HG02840 (cell line): ENCODE measurements around the gene PSMD6.
A peak's percentile ranks its signal among the peaks of the same experiment; 100 is the strongest.

Experiments used
- ATAC-seq: cut with Tn5 transposase; IDR thresholded peaks from one replicate; pipeline ENCODE4 v1.9.1; 2021; ENCODE audit warnings: mild to moderate bottlenecking, moderate library complexity, moderate number of reproducible peaks; ENCODE audit not compliant: unreplicated experiment, low FRiP score

PSMD6 gene

DNA sequence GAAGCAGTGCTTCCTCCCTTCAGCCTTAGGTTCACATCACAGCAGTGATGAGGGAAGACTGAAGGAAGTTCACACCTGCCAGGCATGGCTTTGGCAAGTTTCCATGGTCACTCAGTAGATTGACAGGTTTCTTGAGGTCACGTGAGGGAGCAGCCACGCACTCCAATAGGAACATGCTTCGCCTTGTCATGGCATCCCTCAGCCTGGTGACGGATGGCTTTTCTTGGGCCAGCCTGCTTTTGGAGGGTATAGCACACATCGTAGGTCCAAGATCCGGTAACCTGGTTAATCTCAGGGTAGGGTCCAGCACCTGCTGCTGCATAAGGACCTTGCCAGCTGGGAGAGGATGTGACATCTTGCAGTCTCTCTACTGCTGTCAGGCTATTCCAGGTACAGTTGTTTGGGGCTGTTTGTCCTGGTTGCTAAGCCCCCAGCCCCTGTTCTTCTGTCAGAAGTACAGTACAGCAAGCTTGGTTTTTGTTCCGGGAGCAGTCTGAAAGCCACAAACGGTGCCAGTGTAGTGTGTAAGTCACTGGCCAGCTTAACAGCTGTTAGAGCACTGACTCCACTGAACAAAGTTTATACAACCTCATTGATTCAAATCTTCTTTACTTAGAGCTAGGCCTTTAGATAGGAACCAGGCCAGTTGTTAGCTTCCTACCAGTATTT is 42.3 kb downstream of the PSMD6 start:
- ATAC-seq: no peak

DNA sequence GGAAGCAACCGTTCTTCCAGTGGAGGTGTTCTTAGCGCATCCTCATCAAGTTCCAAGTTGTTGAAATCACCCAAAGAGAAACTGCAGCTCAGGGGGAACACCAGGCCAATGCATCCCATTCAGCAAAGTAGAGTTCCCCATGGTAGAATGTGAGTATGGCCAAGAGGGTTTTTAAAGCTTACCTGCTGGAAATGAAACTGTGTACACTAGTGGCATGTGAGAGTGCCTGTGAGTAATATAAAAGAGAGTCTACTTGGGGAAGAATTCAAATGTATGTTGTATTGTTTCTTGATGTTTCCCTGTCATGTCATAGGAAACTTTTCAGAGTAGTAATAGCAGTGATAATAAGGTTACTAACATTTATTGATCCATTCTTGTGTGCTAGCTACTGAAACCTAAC is 43.3 kb downstream of the PSMD6 start:
- no peak for ATAC-seq

DNA sequence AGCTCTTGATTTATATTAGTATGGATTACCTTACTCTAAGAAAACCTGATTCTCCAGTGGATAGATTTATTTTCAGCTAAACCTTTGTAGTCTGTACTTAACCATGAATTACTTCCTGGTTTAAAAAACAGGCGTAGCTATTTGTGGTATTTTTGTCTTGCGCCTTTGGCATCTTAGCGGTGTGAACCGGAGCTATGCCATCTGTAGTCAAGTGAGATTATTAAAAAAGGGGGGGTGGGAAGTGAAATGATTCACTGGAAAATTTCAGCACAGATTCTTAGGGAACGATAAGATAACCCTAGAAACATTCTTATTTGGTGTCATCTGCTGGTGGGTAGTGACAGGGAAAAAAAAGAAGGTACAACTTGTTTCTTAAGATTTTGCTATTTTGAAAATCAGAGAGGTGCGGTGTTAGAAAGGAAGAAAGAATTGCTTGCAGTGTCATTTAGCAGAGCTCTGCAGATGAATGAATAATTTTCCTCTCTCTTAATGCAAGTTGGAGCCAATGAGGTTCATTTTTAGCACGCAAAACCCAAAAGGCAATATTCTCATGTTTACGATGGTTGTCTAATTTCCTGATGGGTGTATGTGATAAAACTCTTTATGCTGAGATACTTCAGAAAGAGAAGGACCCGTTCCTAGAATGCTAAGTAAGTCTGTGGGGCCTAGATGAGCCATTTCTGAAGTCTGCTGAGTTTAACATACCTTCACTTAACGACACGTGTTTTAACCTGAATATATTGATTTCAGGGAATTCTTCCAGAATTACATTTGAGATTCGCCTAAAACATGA is 44.0 kb downstream of the PSMD6 start:
- ATAC-seq: no peak

DNA sequence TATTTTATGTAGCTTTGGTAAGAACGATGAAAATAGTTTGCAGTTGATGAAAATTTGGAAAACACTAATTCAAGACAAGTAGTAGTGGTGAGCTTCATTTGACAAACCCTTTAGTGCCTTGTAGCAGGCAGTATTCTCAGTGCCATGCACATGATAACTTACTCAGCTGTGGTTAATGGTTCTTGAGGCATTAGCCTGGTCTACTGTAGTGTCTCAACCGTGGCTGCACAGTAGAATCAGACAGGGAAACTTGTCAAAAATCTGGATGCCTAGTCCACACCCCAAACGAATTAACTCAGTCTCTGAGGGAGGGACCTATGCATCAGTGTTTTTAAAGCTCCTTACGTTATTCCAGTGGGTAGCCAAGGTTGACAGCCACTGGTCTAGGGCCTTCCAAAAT is 45.4 kb downstream of the PSMD6 start:
- no peak for ATAC-seq

DNA sequence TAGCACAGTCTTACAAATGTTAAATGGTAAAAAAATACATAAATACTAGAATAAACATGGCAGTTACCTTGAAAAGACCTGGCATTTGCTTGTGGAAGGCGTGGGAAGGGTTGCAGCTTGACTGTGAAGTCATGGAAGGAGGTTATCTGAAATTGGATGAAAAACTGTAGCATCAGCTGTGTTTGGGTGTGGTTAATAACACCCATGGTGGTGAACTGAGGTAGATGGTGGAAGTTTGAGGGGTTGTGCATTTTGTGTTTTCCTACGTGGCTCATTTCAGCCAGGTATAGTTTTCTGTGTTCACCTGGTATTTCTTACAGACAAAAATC is 46.5 kb downstream of the PSMD6 start:
- no peak for ATAC-seq

- no peak for ATAC-seq
These were observed 47.0 kb downstream of the PSMD6 start for GRCh38 chr3:63976161-63976871.

GRCh38 chr3:63975723-63976122 is 47.6 kb downstream of the PSMD6 start:
- no peak for ATAC-seq

DNA sequence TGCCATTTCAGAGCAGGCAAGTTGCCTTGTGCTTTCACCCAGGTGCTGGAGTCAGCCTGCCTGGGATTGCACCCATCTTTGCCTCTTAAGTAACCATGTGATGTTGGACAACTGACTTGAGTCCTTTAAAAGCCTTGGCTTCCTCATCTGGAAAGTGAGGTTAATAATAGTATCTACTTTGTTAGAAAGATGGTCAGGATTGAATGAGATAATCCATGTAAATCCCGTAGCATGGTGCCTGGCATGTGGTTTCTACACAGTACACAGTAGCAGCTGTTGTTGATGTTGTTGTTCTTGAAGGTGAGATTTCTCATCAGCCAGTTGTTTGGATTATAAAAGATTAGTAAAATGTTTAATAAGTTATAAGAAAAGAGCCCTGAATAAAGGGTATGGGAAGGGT is 48.8 kb downstream of the PSMD6 start:
- no peak for ATAC-seq

GRCh38 chr3:63973406-63973805 is 49.9 kb downstream of the PSMD6 start:
- no peak for ATAC-seq

- ATAC-seq: no peak
These were observed 50.3 kb downstream of the PSMD6 start for GRCh38 chr3:63972987-63973386.

GRCh38 chr3:63972196-63972595 is 51.1 kb downstream of the PSMD6 start:
- ATAC-seq: no peak

DNA sequence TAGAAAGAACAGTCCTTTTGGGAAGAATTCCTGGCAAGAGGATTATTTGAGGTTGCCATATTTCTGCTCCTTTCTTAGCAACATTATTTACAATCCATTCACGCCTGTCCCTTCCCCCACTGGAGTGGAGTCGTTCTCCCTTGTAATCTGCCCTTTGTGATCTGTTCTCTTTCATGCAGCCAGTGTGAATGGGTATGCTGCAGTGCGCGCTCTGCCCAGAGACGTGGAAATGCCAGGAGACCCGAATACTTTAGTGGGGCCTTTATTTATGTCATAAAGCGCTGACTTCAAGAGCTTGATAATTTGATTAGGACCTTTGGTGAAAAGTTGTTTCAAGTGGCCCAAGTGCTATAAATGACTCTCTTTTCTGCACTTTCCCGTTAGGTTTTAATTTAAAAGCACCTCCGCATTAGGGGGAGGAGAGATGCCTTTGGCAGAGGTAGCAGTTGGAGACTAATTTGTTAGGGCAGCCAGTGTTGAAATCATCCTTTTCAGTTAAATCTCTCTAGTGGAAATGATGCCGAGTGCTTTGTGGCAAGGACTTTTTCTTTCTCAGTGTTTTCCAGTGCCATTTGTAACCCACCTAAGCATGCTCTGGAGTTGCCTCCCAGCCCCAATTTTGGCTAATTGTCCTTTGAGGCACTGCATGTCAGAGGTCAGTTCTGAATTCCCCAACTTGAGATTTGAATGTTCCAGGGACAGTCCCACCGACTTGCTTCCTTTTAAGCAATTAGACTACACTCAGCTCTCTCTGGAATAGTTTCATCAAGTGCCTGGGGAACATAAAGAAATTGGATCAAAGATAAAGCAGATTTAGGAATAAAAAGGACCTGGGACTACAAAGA is 52.4 kb downstream of the PSMD6 start:
- ATAC-seq: no peak

DNA sequence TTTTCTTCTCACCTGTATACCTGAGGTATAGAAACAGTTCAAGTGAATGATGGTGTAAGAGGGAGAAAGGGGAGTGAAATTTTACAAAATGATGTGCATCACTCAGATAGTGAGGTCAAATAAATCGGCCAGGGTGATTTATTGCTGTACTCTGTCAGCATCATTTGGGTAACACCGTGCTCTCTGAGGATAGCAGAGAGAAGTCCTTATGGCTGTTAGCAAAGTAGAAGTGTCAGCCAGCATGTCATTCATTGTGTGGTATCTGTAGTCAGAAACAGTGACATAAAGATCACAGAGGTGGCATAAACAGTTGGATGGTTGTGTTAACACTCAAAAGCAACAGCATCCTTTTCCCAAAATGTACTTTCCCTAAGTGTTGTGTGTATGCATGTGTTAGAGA is 53.4 kb downstream of the PSMD6 start:
- ATAC-seq: no peak

DNA sequence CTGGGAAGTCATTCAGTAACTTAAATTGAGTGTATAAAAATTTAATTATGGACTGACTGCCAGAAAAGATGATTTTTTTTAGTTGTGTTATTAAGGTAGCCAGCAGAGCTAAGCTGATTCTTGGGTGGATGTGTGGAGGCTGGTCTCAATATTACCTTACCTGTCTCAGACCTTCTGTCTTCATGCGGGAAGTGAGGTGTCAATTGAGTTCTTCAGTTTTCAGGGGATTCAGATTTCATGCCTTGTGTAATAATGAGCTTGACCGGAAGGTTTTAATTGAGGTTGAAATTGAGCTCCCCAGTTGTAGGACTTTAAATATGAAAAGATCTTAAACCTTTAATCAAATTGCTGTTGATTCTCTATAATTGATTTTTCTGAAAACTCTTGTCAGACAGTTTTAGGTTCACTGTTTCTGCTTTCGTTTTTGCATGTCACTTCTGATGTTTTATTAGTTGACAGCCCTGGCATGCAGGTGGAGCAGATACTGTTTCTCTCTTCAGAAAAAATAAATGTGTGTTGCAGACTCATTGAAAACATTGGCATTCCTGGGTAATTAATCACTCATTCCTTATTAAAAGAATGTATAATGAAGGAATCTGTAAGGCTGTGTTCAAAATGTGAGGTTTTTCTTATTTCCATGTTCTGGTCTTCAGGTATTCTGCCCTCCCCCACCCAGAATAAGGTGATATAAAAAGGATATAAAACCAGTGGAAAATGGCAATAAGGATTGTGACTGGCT is 54.5 kb downstream of the PSMD6 start:
- ATAC-seq: peak; percentile 22

- ATAC-seq: peak; percentile 49
These were observed 55.4 kb downstream of the PSMD6 start for GRCh38 chr3:63967675-63968611.

- ATAC-seq: no peak
These were observed 56.4 kb downstream of the PSMD6 start for GRCh38 chr3:63966871-63967270.

DNA sequence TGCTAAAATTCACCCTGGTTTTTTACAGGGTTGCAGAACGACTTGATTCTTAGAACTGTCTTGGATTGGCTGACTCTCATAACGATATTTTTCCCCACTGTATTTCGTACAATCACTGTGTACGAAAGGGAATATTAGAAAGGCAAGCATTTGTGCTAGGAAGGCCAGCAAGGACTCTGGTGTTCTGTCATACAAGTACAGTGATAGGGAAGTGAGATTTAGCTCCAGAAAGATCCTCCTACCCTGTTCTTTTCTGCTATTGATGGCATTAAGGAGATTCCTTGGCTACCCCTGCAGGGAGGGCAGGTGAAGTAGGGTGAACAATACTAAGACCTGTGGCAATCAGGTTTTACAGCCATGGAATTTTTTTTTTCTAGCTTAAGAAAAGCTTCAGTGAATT is 57.3 kb downstream of the PSMD6 start:
- no peak for ATAC-seq

DNA sequence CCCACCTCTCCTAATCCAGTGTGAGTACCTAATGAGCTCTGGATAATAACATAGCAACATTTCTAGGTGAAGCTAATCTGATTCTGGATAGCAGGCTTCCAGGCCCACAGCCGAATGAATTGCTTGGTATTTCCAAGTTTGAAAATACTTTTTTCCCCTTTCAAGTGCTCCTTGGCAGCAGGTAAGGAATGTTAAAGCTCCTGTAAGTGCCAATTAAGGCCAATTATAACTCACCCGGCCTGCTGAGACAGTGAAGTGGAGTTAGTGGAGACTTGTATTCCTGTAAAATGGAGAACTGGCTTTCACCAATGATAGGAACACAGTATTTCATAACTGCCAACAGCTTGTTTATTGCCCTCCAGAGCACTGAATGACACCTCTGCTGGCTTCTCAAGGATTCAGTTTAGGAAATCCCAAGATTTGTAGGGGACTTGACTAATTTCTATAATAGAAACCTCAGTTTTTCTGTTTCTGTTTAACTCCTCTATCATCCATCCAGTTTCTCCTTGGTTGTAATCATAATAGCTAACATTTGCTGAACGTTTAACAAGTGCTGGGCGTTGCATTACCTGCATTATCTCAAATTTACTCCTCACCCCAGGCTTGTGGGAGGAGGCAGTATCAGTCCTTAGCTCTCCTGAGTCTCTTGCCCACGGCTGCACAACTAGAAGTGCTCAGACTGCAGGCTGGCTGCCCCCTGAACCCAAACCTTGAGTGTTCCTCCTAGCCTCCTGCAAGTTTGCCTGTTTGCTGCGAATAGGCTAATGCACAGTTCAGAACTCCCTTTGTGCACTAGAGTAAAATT is 58.4 kb downstream of the PSMD6 start:
- ATAC-seq: no peak
